ENCODE measurements around the gene AKAP6.

The AKAP6 gene

DNA sequence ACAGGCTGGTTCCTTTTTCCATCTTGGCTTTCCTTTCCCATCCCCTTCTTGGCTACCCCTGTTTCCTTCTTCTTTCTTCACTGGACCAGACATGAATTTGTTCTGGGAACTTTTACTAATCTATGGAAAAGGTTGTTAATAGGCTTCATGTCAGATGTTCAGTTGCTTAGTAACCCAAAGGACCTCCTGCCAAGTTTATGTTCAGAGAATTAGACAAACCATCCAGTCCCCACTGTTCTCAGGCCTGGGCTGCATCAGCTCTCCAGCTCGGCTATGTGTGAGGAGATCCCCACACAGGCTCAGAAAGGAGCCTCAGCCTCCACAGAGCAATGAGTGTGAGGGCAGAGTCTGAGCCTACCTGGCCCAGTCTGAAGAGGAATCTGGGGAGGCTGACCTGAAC lies 78.0 kb downstream of the AKAP6 start:
- DNase-seq (ENCODE audit: low read depth): no peak

DNA sequence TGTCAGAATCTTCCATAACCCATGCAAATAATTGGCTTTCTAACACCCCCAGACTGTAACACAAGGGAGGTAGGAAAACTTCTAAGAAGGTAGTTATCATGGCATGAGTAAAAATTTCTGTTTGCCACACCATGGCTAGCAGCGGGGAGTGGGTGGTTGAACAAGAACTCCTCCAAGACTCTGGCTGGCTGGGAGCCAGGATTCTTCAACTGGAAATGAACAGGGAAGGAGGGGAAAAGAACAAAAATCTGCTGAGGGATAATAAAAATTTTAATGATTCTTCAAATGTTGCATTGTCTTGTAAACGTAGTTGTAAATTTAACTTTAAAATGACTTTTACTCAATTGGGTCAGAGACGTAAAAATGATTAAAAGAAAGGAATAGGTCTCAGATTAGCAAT lies 78.9 kb downstream of the AKAP6 start:
- DNase-seq (ENCODE audit: low read depth): no peak

DNA sequence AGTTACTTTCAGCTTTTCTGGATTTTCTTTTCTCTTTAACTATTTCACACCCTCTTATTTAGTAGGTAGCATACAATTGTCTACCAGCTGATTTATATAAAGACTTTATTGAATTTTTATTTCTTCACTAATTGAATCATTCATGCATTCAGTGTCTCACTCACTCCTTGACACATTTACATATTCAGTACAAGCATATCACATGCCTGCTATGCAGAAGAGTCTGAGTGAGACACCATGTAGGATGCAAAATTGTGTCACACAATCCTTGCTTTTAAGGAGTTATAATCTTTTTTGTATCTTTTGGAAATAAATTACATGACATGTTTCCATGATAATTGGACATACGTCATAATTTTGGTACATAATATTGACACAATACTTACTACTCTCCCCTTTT lies 83.0 kb downstream of the AKAP6 start:
- DNase-seq (ENCODE audit: low read depth): no peak

DNA sequence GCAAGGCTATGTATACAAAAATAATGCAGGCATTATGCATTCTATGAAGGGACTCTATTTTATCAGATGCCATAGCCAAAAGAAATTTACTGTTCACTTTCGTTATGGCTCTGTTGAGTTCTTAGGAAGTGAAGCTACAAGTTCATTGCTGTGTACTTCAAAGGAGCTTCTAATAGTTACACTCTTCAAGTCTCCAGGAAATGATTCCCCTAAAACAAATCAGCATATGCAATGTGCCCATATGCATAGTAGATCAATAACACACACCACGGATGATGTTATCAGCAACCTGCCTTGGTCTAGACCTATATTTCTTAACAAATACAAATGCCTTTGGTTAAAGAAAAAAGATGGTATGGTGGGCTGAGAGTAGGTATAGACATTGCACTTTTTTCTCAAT lies 83.4 kb downstream of the AKAP6 start:
- DNase-seq (ENCODE audit: low read depth): no peak

DNA sequence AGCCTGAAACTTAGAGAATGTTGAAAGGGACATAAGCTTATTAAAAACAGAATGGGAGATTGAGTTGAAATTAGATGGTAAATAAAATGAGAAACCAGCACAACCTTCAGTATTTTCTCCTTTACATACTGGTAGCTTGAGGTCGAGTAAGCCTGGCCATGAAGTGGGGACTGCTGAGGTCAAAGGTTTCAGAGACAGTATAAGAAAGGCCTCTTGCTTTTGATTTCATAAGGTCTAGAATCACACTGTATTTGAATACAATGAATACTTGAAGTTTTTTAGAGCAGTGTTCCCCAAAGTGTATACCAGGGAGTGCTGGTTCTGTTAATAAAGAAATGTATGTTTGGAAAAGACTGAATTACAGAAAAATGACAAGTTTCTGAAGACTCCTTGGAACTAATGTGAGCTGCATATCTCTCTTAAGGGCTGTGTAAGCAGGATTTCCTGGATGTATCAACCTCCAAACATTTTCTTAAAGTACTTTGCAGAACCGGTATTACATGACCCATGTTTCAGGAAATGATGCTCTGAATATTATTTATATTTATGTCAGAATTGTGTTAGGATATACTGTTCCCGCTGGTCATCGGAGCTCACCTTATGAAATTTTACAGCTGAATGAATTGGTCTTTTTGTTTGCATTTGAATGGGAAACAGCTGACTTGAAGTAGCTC lies 85.0 kb downstream of the AKAP6 start:
- no peak for DNase-seq (ENCODE audit: low read depth)

DNA sequence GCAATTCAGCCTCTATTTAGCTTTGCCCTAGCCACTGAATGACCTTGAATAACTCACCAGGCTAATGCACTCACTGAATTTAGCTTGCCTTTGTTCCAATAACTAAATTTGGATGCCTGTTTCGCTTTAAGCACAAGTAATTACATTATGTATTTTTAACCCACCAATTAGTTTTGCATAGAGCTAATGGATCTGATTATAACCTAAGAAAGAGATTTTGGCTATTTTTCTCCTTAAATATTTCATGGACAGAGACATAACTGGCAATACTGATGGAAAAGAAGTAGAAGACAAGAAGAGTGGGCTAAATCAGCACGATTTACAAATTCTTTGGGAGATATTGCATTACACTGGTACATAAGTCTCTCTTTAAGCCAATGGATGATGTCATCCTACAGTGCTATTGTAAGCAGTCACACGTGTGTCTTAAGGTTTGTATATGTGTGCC lies 85.7 kb downstream of the AKAP6 start:
- DNase-seq (ENCODE audit: low read depth): no peak

DNA sequence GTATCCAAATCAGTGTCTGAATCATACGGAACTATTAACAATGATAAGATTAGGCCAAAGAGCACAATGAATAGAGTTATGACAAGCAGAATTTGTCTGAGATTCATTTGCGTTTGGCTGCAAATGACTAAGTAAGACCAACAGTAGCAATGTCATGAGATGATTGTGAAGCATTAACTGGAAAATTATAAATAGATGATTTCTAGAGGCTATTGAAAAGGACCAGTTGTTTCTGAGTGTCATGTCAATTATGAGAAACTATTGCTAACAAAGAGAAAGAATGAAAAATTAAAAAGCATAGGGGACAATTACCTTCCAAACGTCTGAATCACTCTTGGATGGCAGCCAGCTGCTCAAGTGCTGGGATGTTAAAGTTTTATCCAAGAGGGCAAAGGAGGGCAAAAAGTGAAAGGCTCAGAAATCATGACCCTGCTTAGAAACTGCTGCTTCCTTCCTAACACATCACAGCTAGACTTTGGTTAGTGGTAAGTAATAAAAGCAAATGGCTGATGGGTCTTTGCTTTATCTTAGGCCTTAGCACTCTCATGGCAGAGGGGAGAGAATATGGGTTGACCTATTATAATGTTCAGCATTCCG lies 89.0 kb downstream of the AKAP6 start:
- DNase-seq (ENCODE audit: low read depth): no peak

DNA sequence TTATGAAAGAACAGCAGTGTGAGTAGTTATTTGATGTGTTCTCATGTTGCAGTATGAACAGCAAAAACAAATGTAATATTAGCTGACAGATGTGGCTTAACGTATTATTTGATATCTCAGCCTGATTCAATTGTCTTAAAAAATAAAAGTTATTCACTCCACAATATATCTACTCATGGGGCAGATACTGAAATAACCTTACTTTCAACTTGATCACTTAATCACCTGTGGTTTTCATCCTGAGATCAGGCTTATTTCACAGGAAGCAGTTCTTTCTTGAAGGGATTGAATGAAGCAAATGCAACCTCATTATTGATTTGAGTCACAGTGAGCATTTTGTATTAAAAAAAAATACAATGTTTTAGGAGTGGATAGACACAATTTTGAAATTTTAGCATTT lies 90.3 kb downstream of the AKAP6 start:
- DNase-seq (ENCODE audit: low read depth): no peak

DNA sequence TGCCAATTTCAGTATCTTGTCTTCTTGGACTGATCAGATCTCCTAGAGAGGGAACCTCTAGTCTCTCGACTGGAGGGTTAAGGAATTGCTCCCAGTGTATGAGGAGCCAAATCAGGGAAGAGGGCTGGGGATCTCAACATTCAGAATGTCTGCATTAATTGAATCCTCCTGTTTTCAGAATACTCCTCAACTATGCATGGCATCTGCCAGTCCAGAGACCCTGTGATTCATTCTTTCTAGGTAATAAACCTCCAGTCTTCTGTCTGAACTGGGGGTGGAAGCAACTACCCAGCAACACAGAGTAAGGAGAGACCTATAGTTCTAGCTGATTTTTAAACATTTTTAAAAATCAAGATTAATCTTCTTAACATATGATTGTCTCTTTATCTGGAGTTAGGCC lies 92.7 kb downstream of the AKAP6 start:
- DNase-seq (ENCODE audit: low read depth): no peak

DNA sequence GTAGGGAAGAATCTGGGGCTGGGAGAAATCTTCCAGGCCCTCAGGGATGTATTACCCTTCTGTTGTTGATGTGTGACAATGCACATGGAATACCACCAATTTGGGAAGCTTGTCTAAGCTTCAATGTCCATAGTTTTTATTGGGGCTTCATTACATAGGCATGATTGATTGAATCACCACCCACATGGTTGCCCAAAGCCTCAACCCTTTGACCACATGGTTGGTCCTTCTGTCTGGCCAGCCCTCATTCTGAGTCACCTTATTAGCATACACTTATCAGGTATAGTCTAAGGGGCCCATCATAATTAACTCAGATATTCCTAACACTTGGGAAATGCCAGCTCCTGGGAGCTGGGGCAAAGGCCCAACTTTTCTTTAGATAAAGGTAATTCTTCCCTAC lies 93.3 kb downstream of the AKAP6 start:
- DNase-seq (ENCODE audit: low read depth): no peak

DNA sequence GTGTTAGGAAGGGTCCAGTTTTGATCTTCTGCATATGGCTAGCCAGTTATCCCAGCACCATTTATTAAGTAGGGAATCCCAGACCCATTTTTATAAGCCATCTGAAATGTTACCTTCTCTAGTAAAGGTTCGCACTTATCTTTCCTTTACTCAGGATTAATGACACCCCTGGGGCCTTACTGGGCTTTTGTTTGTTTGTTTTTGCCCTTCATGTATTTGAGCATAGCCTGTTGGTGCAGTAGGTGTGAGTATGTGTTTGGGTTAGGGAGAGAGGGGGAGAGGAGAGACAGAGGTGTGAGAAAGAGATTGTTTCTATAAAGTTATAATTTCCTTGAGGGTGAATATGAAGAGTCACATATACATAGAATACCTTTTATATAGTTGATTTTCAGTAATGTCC lies 96.9 kb downstream of the AKAP6 start:
- DNase-seq (ENCODE audit: low read depth): no peak

DNA sequence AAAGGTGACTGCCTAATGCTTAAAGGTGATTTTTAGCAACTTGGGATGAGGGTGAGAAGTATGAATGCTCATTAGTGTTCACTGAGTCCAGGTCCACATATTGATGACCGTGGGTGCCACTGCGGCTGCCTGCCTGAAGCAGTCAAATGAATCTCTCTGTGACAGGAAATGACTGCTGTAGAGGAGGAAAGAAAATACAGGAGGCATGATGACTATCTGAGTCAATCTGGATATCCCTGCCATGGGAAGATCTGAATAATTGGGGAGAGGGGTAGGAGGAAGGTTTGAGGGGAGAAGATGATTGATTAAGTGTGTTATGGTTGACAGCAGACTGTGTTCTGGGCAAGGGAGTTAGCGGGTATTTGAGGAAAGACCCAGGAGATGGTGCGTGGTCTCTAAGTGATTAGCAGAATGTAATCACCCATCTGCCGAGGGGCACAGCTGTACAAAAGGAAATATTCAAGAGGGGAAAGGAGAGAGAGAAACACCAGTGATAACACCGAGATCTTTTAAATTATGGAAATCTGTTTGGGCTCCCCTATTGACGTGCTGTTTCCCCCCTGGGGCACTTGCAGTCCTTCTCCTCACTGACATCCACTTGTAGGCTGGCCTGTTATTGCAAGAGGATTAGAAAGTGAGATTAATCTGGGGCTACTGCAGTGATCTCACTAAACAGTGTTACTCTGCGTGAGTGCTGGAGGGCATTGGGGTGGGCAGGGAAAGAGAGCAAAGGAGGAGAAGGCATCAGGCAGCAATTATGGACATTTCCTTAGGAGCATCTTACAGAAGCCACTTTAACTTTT lies 97.7 kb downstream of the AKAP6 start:
- no peak for DNase-seq (ENCODE audit: low read depth)

DNA sequence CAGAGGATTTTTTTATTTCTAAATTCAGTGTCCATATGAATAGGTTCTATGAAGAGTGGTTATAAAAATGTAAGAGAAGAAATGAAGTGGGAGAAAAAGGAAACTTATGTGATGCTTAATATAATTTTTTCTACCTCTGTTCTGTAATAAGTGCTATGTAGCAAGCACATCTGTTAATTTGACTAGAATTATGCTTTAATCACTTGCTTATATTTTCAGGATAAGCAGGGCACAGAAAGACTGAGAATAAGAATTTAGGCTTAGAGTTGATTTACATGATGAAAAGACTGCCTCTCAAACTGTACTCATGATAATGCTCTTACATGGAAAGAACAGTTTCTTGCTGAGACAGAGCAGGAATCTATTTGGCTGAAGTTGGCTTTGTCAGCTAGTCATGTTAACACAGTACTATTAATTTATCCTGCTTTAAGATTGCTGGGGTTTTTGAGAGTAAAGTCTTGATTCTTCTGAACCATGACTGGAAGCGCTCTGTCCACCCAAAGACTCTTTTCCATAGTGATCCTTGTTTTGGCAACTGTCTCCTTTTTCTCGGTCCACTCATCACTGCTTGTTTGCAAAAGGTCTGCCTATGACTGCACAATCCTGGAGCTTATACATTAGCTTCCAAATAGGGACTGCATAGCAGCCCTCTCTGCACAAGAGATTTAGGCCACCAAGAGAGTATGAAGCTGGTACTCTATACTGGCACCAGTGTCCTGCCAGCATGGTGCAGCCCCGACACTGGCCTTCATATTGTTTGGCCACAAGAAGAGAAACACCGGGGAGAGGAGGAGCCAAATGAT lies 98.8 kb downstream of the AKAP6 start:
- DNase-seq (ENCODE audit: low read depth): no peak

DNA sequence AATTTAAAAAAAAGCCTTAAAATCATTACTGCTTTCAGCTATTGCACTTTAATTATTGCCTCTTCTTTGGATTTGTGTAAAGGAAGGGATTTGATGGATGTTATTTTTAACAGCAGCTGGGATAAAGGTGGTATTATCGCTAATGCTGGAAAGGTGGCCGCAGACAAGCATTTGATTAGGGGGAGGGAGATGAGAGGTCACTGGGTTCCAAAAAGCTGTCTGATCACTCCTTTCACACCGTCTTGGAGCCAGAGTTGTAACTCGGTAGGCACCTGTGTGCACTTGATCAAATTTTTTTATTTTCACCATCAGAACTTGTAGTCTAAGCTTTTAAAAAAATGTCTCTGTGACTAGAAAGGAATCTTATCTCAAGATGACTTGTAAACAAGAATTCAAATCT lies 99.8 kb downstream of the AKAP6 start:
- no peak for DNase-seq (ENCODE audit: low read depth)

DNA sequence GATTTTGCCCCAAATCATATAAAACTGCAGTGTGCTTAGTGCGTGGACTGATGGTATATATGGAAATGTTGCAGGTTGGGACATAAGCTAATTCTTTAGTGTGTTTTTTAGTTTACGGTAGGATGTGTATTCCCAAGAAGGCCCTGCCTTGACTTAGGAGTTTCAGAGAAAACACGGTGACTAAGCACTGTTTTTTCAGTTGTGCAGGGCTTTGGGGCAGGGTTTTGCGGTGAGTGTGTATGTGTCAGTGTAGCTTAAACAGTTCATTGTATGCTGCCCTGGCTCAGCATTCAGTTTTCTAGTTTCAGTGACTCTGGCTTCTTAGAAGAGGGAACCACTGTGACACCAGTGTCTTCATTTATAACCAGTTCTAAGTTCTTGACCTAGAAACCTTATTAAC lies 101.2 kb downstream of the AKAP6 start:
- no peak for DNase-seq (ENCODE audit: low read depth)

DNA sequence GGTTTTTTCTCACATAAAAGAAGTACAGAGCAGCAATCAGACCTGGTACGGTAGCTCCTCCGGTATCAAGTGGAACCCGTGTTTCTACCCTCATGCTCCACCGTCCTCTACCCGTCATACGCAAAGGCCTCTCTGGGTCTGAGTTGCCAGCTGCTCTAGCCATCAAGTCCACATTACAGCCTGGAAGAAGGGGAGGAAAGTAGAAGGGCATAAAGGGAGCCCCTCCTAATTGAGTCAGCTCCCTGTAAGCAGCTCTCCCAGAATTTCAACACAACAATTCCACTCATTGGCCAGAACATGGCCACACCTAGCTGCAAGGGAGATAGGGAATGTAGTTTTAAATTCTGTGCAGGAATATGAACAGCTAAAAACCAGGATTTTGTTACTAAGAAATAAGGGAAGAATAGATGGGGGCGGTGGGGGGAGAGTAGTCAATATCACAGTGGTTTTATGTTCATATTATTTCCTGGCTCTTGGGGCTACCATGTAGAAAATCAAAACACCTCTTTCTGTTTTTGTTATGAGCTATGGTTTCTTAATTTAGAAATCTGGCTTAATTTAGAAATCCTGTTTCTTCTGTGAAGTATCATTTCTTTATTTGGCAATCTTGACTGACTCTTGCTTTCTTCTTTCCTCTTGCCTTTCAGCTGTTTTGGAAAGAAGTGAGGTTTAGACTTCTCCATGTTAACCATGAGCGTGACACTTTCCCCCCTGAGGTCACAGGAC lies 103.9 kb downstream of the AKAP6 start:
- DNase-seq (ENCODE audit: low read depth): no peak

DNA sequence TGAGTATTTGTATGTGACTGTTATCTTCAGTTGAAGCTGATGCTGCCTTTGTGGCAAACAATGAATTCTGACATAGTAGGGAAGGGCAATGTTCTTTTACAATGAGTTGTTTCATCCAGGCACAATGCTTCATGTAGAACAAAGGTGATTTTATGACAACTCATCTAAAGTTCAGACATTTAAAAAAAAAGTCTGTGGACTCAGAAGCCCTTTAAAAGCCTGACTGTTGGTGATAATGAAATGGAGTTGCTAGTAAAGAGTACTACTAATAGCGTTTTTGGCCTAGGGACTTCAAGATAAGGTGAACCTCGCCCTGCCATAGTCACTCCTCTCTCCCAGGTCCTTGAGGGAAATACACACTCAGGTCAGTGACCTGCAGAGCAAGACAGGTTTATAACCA lies 105.1 kb downstream of the AKAP6 start:
- no peak for DNase-seq (ENCODE audit: low read depth)

DNA sequence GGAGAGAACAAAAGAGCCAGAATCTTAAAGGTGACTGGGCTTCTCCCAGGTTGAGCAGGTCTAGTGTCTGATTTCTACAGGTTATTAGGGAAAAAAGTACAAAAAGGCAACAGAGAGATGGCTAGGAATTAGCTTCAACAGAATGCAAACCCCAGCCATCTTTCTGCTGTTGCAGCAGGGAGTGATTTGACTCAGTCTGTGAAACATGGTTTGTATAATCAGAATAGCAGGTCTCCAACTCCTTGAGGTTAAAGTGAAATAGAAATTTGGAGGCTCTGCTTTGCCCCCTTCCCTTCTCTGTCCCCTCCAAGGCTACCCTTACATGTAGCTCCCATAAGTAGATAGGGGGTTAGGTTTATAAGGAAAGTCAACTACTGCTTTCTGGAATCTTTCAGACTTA lies 105.8 kb downstream of the AKAP6 start:
- DNase-seq (ENCODE audit: low read depth): no peak

DNA sequence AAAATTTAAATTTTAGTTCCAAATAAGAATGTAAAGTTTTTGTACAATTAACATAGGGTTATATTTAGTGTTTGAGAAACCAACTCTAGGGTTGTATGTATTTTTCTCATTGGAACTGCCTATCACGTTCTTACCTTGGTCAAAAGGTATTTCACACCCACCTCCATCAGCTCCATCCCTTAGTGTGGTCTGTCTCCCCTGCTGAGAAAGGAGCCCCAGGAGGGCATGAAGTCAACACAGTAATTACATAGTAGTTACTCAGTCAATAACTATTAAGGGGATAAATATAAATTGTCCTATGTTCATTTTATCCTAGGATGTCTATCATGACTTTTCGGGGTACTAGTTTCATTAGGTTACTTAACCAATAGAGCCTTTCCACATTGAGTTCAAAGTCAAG lies 106.3 kb downstream of the AKAP6 start:
- no peak for DNase-seq (ENCODE audit: low read depth)

DNA sequence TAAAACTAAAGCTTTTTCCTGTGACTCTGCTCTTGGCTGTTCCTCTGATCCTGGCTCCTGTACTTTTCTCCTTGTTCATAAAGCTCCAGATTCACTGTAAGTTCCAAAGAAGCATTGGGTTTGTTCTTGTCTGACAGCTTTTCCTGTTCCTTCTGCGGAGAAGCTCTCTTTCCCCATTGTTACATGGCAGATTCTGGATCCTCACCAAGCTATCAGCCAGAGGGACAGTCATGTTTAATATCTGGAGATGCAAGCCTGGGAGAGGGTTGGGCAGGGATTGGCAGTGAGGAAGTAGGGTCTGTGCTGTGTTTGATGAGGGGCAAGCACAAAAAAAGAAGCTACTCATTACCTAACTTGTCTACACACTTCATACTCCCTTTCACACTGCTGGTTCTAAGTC lies 107.9 kb downstream of the AKAP6 start:
- no peak for DNase-seq (ENCODE audit: low read depth)

DNA sequence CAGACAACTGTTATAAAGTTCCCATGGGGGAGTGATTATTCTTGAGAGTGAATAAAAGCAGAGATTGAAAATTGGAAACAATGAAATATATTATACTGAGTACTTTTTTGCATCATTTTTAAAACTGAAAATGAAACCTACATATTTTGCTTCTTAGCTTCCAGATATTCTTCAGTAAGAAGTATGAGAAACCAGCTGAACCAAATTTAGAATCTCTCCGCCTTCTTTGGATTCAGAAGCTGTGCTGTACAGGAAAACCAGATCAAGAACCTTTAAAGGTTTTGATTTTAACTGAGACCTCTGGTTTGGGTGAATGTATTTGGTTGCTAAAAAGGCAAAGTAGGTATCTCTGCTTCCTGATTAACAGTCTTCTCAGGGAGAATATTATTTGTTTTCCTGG lies 109.4 kb downstream of the AKAP6 start:
- DNase-seq (ENCODE audit: low read depth): no peak
